GM18868 (cell line): Measurements from ENCODE around the gene NCAPD2.

ENCODE experiments used
- ATAC-seq: cut with Tn5 transposase; IDR thresholded peaks from one replicate; pipeline ENCODE4 v1.9.1; 2021; ENCODE audit warnings: mild to moderate bottlenecking, moderate library complexity; ENCODE audit not compliant: unreplicated experiment

Gene NCAPD2

DNA sequence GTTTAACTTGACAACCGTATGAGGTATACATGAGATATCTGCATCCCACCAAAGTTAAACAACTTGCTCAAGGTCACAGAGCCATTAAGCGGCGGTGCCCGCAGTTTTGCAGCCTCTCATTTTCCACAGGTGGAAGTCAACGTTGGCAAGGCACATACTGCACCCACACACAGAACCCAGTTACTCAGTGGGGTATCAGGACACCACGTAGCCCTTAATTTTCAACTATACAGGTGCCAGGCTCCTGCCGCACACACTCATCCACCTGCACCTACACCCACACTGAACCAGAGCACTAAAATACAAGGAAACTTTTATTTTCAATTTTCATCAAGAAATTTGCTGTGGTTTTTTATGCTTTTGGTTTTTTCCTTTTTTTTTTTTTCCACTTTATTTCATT is 75.9 kb downstream of the NCAPD2 start:
- ATAC-seq, result no peak

- ATAC-seq, result no peak
Measured at GRCh38 chr12:6570264-6570887, 76.5 kb downstream of the NCAPD2 start.

DNA sequence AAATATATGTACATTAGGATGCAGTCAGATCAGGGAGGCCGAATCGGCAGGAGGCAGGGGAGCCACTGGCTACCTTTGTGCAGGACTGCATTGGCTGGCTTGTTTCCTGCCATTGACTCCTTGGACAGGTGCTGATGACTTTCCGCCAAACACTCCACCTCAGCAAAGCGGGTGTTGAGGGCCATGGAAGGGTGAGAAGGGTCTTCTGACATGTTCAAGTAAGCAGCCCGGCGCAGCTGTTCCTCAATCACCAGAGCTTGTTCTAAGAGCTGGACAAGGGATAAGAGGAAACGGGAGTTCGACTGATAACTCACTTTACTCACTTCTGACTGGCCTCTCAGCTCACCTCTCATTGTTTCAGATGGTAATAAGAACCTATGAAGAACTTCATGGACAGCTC is 79.1 kb downstream of the NCAPD2 start:
- no peak for ATAC-seq

DNA sequence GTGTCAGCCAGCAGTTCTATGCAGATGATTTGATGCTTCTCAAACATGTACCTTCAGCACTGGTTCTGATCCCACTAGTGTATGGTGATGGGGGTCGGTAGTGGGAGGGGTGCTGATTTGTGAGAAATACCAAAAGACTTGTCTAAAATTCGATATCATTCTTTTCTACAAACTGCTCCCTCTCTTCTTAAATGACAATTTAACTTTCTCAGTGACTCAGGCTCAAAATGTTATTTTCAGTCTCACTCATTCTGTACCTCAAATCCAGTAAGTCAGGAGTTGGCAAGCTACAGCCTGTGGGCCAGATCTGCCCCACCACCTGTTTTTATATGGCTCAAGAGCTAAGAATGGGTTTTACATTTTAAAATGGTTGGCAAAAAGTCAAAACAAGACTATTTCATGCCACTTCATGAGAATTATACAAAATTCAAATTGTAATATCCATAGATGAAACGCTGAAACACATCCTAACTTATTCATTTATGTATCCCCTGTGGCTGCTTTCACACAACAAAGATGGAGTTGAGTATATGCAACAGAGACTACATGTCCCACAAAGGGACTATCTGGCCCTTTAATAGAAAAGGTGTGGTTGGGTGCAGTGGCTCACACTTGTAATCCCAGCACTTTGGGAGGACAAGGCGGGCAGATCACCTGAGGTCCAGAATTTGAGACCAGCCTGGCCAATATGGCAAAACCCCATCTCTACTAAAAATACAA is 80.8 kb downstream of the NCAPD2 start:
- ATAC-seq, result no peak

GRCh38 chr12:6575648-6576047 is 81.7 kb downstream of the NCAPD2 start:
- no peak for ATAC-seq
